GM19468 (cell line): ENCODE measurements around the gene SARM1.
"Not testable (repeated sequence)": the region's sequence is repeated elsewhere in the genome, so short reads cannot be mapped to it uniquely, and the experiment has no call there.

ENCODE experiments used
- ATAC-seq: cut with Tn5 transposase; IDR thresholded peaks from one replicate; pipeline ENCODE4 v1.9.1; 2021; ENCODE audit warnings: mild to moderate bottlenecking, moderate library complexity, moderate number of reproducible peaks; ENCODE audit not compliant: unreplicated experiment; ENCODE audit errors: extremely low read depth

SARM1 gene

GRCh38 chr17:28412099-28412498 is 40.6 kb downstream of the SARM1 start:
- ATAC-seq, result no peak

GRCh38 chr17:28413804-28414203 is 42.3 kb downstream of the SARM1 start:
- no peak for ATAC-seq

GRCh38 chr17:28415886-28416285 is 44.4 kb downstream of the SARM1 start:
- no peak for ATAC-seq

DNA sequence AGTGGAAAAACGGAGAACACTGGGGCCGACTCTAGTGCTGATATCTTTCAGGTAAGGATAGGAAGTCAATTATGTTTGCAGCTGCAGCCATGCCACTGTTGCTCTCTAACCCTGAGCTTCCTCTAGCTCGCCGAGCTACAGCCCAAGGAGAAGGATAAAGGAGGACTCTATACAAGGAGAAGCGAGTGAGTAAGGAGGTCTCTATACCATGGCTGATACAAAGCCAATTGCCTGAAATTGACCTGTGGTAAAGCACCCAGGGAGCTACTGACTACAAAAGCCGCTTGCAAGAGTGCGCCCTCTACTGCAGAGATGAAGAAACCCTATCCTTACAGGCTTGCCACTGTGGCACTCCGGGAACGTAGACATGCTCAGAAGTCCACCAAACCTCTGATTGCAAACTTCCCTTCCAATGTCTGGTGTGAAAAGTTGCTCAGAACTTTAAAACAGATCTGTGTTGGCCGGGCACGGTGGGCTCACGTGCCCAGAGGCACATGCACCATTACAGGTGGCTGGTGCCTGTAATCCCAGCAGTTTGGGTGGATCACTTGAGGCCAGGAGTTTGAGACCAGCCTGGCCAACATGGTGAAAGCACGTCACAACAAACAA is 45.3 kb downstream of the SARM1 start:
- ATAC-seq, result no peak

- ATAC-seq, result no peak
These were observed 50.4 kb downstream of the SARM1 start for GRCh38 chr17:28421787-28422305.

- ATAC-seq, result no peak
These were observed 53.7 kb downstream of the SARM1 start for GRCh38 chr17:28425206-28425605.

DNA sequence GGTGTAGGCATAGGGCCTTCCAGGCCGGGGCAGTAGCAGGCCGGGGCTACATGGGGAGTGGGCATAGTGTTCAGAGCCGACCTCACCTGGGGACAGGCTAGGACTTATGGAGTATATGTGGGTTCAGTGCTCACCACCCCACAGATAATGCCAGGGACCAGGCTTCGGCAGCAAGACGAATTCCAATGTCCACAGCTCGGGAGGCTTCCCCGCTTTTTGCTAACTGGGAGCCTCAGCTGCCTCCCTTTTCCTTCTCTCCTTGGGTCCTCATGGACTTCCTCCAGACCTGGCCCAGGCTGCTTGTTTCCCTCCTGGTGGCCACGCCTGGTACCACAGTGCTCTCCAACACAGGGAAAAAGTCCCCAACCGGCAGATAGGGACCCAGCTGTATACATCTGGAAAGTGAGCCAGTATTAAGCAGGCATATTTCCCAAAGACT is 54.6 kb downstream of the SARM1 start:
- ATAC-seq, result no peak

DNA sequence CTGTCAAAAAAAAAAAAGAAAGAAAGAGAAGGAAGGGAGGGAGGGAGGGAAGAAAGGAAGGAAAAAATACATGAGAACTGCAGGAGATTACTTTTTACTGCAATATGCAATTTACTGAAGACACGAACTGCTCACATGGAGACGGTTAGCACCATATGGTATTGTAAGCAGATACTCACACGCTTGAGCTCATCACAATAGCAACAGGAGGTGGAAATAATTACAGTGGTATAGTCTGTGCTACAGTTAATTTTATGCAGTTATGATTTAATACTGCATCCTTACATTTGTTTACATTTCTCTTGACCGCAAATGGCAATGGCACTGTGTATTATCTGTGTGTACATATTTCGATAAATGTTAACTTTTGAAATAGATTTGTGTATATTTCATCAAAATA is 55.9 kb downstream of the SARM1 start:
- no peak for ATAC-seq

DNA sequence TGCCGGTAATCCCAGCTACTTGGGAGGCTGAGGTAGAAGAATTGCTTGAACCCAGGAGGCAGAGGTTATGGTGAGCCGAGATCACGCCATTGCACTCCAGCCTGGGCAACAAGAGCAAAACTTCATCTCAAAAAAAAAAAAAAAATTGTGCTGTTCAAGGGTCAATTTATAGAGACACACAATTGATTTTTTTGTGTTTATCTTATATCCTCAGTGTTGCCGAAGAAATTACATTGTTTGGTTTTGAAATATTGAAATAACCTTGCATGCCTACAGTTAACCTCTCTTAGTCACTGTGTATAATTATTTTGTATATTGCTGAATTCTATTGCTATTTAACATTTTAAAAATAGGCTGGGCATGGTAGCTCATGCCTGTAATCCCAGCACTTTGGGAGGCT is 56.5 kb downstream of the SARM1 start:
- not testable (repeated sequence) for ATAC-seq

GRCh38 chr17:28433721-28434120 is 62.2 kb downstream of the SARM1 start:
- no peak for ATAC-seq

- not testable (repeated sequence) for ATAC-seq
These were observed 62.8 kb downstream of the SARM1 start for GRCh38 chr17:28434326-28434725.

GRCh38 chr17:28443901-28444638 is 72.6 kb downstream of the SARM1 start:
- ATAC-seq, result no peak

DNA sequence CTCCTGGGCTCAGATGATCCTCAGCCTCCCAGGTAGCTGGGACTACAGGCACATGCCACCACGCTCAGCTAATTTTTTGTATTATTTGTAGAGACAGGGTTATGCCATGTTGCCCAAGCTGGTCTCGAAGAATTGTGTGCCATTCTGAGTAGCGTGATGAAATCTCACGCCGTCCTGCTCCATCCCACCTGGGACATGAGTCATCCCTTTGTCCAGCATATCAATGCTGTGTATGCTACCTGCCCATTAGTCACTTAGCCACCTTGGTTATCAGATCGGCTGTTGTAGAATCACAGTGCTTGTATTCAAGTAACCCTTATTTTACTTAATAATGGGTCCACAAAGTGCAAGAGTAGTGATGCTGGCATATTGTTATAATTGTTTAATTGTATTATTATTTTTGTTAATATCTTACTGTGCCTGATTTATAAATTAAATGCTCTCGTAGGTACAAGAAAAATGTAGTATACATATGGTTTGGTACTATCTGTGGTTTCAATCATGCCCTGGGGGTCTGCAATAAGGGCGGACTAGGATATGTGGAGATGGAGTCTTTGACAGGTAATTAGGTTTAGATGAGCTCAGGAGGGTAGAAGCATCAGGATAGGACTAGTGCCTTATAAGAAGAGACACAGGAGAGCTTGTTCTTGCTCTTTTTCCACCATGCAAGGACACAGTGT is 75.4 kb downstream of the SARM1 start:
- no peak for ATAC-seq

DNA sequence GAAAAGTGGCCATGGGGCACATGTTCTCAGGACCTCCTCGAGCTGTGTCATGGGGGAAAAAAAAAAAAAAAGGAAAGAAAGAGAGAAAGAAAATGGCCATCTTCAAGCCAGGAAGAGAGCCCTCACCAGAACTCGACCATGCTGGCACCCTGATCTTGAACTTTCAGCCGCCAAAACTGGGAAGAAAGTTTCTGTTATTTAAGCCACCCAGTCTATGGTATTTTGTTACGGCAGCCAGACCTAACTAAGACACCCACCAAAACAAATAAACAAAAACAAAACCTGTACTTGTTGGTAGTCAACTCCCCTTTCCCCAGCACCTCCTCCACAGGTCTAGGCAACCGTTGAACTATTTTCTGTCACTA is 75.9 kb downstream of the SARM1 start:
- ATAC-seq, result no peak

DNA sequence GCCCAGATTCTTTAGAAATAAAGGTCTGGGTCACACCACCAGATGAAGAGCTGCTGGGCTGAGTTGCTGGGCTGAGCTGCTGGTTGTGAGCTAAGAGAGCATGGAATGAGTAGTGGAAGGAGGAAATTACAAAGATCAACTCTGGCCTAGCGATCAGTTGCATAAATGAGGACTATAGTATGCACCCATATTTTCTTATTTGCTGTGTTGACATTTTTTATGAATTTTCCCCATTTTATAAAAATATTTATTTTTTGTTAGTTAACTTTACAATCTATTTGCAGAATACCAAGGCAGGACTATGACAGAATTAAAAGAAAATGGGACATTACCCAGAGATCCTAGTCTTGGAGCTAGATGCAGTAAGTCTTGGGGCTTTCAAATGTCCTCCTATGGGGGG is 78.4 kb downstream of the SARM1 start:
- no peak for ATAC-seq
